Neural cell (in vitro differentiated cells): Measurements from ENCODE around the gene MTCL1. TPM values are rescaled to one million over a fixed set of nuclear protein-coding genes. Genes with fewer than 3 reads are reported as not detected.

Experiments
- H2AFZ ChIP-seq: fragments of 200-600, 300-800 bp; sonication (generic), shearing (Covaris generic); 2 replicates; pipeline ENCODE4 v1.6.0; 2014; ENCODE audit warnings: low read depth, mild to moderate bottlenecking, antibody characterized with exemption, low read length, moderate library complexity
- H3F3A ChIP-seq: fragments of 200-600 bp; shearing (Covaris generic); 2 replicates; pipeline ENCODE4 v1.6.1; 2016; ENCODE audit warnings: mild to moderate bottlenecking, moderate library complexity, mixed read lengths, antibody characterized with exemption, low read length; ENCODE audit not compliant: insufficient read depth, poor library complexity, severe bottlenecking
- H3K27ac ChIP-seq: fragments of 200-600, 300-800 bp; sonication (generic), shearing (Covaris generic); 2 replicates; pipeline ENCODE4 v1.5.1; 2014; ENCODE audit warnings: mild to moderate bottlenecking, low read length, moderate library complexity
- H3K27me3 ChIP-seq: fragments of 300-800, 200-600 bp; sonication (generic), shearing (Covaris generic); 2 replicates; pipeline ENCODE4 v1.6.0; 2014; ENCODE audit warnings: mild to moderate bottlenecking, low read depth, low read length, moderate library complexity; ENCODE audit not compliant: insufficient read depth
- H3K36me3 ChIP-seq: fragments of 300-800, 200-600 bp; sonication (generic), shearing (Covaris generic); 2 replicates; pipeline ENCODE4 v1.5.1; 2014; ENCODE audit warnings: mild to moderate bottlenecking, antibody characterized with exemption, low read length, moderate library complexity; ENCODE audit not compliant: insufficient read depth
- H3K4me2 ChIP-seq: fragments of 300-800, 200-600 bp; sonication (generic), shearing (Covaris generic); 2 replicates; pipeline ENCODE4 v1.6.0; 2014; ENCODE audit warnings: mild to moderate bottlenecking, low read length
- H3K4me3 ChIP-seq: fragments of 300-800, 200-600 bp; sonication (generic), shearing (Covaris generic); 2 replicates; pipeline ENCODE4 v1.5.1; 2014; ENCODE audit warnings: mild to moderate bottlenecking, low read length, moderate library complexity
- H3K79me2 ChIP-seq: fragments of 200-600 bp; shearing (Covaris generic); replicated peaks from 2 replicates; pipeline ENCODE4 v1.6.0; 2014; ENCODE audit warnings: mild to moderate bottlenecking, low read length, moderate library complexity; ENCODE audit not compliant: insufficient read depth
- H3K9ac ChIP-seq: fragments of 300-800, 200-600 bp; sonication (generic), shearing (Covaris generic); 2 replicates; pipeline ENCODE4 v1.6.1; 2016; ENCODE audit warnings: mild to moderate bottlenecking, low read length, mixed read lengths
- H3K9me2 ChIP-seq: fragments of 200-600 bp; shearing (Covaris generic); 2 replicates; pipeline ENCODE4 v1.6.1; 2016; ENCODE audit warnings: mild to moderate bottlenecking, low read length, mixed read lengths; ENCODE audit not compliant: insufficient read depth
- H3K9me3 ChIP-seq: fragments of 200-600, 300-800 bp; sonication (generic), shearing (Covaris generic); 2 replicates; pipeline ENCODE4 v1.6.1; 2016; ENCODE audit warnings: mild to moderate bottlenecking, mixed run types, low read length, moderate library complexity, mixed read lengths
- H4K20me1 ChIP-seq: fragments of 200-600 bp; shearing (Covaris generic); 2 replicates; pipeline ENCODE4 v1.6.1; 2016; ENCODE audit warnings: mild to moderate bottlenecking, mixed run types; ENCODE audit not compliant: insufficient read depth
- CTCF ChIP-seq: fragments of 450-650 bp; IDR thresholded peaks from 2 replicates; pipeline ENCODE4 v1.5.1; 2014; ENCODE audit warnings: antibody characterized with exemption, mild to moderate bottlenecking, moderate library complexity; ENCODE audit not compliant: poor library complexity, severe bottlenecking
- EP300 ChIP-seq: fragments of 450-650 bp; conservative IDR thresholded peaks from 2 replicates; pipeline ENCODE4 v1.6.1; 2014; ENCODE audit warnings: antibody characterized with exemption, mild to moderate bottlenecking, moderate library complexity; ENCODE audit not compliant: poor library complexity, severe bottlenecking
- MXI1 ChIP-seq: fragments of 450-650 bp; conservative IDR thresholded peaks from 2 replicates; pipeline ENCODE4 v1.6.1; 2014; ENCODE audit warnings: antibody characterized with exemption, mild to moderate bottlenecking; ENCODE audit not compliant: poor library complexity, severe bottlenecking
- POLR2AphosphoS5 ChIP-seq: IDR thresholded peaks from 2 replicates; pipeline ENCODE4 v1.6.1; 2012
- RAD21 ChIP-seq: fragments of 450-650 bp; conservative IDR thresholded peaks from 2 replicates; pipeline ENCODE4 v1.6.1; 2014; ENCODE audit warnings: antibody characterized with exemption, mild to moderate bottlenecking, moderate library complexity
- REST ChIP-seq: IDR thresholded peaks from 2 replicates; pipeline ENCODE4 v1.6.1; 2012; ENCODE audit warnings: borderline replicate concordance
- SMC3 ChIP-seq: fragments of 450-650 bp; conservative IDR thresholded peaks from 2 replicates; pipeline ENCODE4 v1.6.1; 2014; ENCODE audit warnings: antibody characterized with exemption, mild to moderate bottlenecking, moderate library complexity; ENCODE audit not compliant: poor library complexity
- TAF1 ChIP-seq: IDR thresholded peaks from 2 replicates; pipeline ENCODE4 v1.6.1; 2012; ENCODE audit warnings: low read depth
- polyA plus RNA-seq: library from polyadenylated mRNA; depleted of rRNA; stranded (reverse); fragments of >200 nt; gene quantifications from 2 replicates; pipeline ENCODE4 v1.2.3, GENCODE V29; 2014

Gene MTCL1
- polyA plus RNA-seq, 1 donor from 2014 or later = 20.8 TPM

DNA sequence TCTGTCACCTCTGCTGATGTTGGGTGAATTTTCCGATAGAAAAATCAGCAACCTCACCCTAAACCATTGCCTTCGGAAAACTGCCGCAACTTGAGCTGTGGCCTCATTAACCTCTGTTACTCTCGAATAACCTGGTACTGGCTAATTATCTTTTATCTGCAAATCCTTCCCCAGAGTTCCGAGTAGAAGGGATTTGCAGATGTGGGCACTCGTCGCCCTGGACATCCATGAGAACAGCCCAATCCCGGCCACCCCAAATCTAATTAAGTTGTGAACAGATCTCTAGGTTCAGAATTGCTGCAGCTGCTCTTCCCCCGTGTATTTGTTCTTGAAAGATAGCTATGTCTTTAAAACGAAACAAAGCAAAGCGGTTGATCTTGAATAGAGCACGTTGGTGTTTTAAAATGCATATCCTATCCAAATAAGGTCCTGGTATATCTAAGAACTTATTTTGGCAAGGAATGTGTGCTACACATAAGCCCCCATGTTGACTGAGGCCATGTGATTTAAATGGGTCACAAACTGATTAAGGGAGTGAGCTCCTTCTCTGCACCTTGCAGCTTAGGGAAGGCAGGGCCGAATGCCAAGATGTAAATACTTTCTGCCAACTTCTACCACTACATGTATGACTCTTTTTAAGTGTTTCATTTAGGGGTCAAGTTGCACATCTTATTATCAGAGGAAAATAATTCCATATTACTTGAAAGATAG is 88.2 kb downstream of the MTCL1 start:
- Histone ChIP-seq H3K9me3 (no peaks in the 10 kb centered on the region), H3K9ac (no peak overlapping the region), H3K27ac (no peak overlapping the region)

GRCh38 chr18:8794156-8794933 is 89.0 kb downstream of the MTCL1 start:
- Histone ChIP-seq H3K9ac (no peak overlapping the region), H3K9me3 (no peaks in the 10 kb centered on the region), H4K20me1 (no peaks in the 10 kb centered on the region), H2AFZ (no peak overlapping the region), H3K9me2 (no peaks in the 10 kb centered on the region), H3K27ac (no peak overlapping the region), H3K27me3 (no peaks in the 10 kb centered on the region), H3K79me2 (no peaks in the 10 kb centered on the region), H3K4me2 (no peak overlapping the region), H3K4me3 (no peak overlapping the region), H3K36me3 (peaks cover 3% of the 10 kb centered on the region), H3F3A (no peaks in the 10 kb centered on the region)
- TF ChIP-seq POLR2AphosphoS5 (no peak), EP300 (no peak), RAD21 (no peak), CTCF (no peak), TAF1 (no peak), MXI1 (no peak), SMC3 (no peak), REST (no peak)

More for the DNA sequence above, 88.2 kb downstream of the MTCL1 start:
- no peaks in the 10 kb centered on the region for H3F3A ChIP-seq
- no peak for TF ChIP-seq POLR2AphosphoS5
- H3K9me2 ChIP-seq = no peaks in the 10 kb centered on the region
- H3K4me3 ChIP-seq = no peak overlapping the region
- H4K20me1 ChIP-seq = no peaks in the 10 kb centered on the region
- H3K36me3 ChIP-seq = no peaks in the 10 kb centered on the region
- H3K4me2 ChIP-seq = no peak overlapping the region
- no peaks in the 10 kb centered on the region for H3K79me2 ChIP-seq
- no peak overlapping the region for H2AFZ ChIP-seq
- no peaks in the 10 kb centered on the region for H3K27me3 ChIP-seq
